Midbrain (tissue), 1 donor: ENCODE data around the gene KCNT2.
"Not testable (repeated sequence)": the region's sequence is repeated elsewhere in the genome, so short reads cannot be mapped to it uniquely, and the experiment has no call there.

Experiments
- DNase-seq: peaks from one replicate; lab custom pipeline; 2025; lab: John Stamatoyannopoulos, UW

KCNT2 gene

GRCh38 chr1:196608390-196609369 is at the start of gene KCNT2:
KCNT2 (minus strand) TSS chr1:196608440; CDS start chr1:196608309, 131 bp downstream.
- DNase-seq = peak; percentile 3

- DNase-seq = no peak
Measured at GRCh38 chr1:196655494-196655893, 47.3 kb upstream of the KCNT2 start.

GRCh38 chr1:196655071-196655470 is 46.8 kb upstream of the KCNT2 start:
- no peak for DNase-seq

GRCh38 chr1:196654271-196654670 is 46.0 kb upstream of the KCNT2 start:
- DNase-seq = no peak

GRCh38 chr1:196651637-196652215 is 43.5 kb upstream of the KCNT2 start, which contains the start of gene CFH:
CFH (plus strand) TSS chr1:196652043; CDS start chr1:196652118, 75 bp downstream.
- DNase-seq = no peak

GRCh38 chr1:196651079-196651478 is 42.8 kb upstream of the KCNT2 start:
- DNase-seq = no peak

- DNase-seq = no peak
Measured at GRCh38 chr1:196650403-196650802, 42.2 kb upstream of the KCNT2 start.

GRCh38 chr1:196649990-196650389 is 41.8 kb upstream of the KCNT2 start:
- DNase-seq = no peak

GRCh38 chr1:196640976-196641375 is 32.7 kb upstream of the KCNT2 start:
- DNase-seq = no peak

GRCh38 chr1:196639291-196639690 is 31.1 kb upstream of the KCNT2 start:
- not testable (repeated sequence) for DNase-seq

GRCh38 chr1:196638466-196638865 is 30.2 kb upstream of the KCNT2 start:
- no peak for DNase-seq

- no peak for DNase-seq
Measured at GRCh38 chr1:196637606-196638005, 29.4 kb upstream of the KCNT2 start.

- no peak for DNase-seq
Measured at GRCh38 chr1:196628838-196629237, 20.6 kb upstream of the KCNT2 start.

- DNase-seq = no peak
Measured at GRCh38 chr1:196623079-196623478, 14.8 kb upstream of the KCNT2 start.

- DNase-seq = no peak
Measured at GRCh38 chr1:196619721-196620120, 11.5 kb upstream of the KCNT2 start.

- DNase-seq = no peak
Measured at GRCh38 chr1:196611873-196612272, 3.6 kb upstream of the KCNT2 start.

GRCh38 chr1:196609370-196609737 is 1.1 kb upstream of the KCNT2 start:
- DNase-seq = no peak

GRCh38 chr1:196607981-196608380 is 259 bp downstream of the KCNT2 start:
- no peak for DNase-seq

GRCh38 chr1:196603651-196604050 is 4.6 kb downstream of the KCNT2 start:
- DNase-seq = no peak

GRCh38 chr1:196598942-196599748 is 9.1 kb downstream of the KCNT2 start:
- DNase-seq = no peak

- no peak for DNase-seq
Measured at GRCh38 chr1:196594700-196595099, 13.5 kb downstream of the KCNT2 start.

- no peak for DNase-seq
Measured at GRCh38 chr1:196593955-196594354, 14.3 kb downstream of the KCNT2 start.
